ENCODE measurements around the gene PLEKHA6.
"Not testable (repeated sequence)": the region's sequence is repeated elsewhere in the genome, so short reads cannot be mapped to it uniquely, and the experiment has no call there.

Gene PLEKHA6

DNA sequence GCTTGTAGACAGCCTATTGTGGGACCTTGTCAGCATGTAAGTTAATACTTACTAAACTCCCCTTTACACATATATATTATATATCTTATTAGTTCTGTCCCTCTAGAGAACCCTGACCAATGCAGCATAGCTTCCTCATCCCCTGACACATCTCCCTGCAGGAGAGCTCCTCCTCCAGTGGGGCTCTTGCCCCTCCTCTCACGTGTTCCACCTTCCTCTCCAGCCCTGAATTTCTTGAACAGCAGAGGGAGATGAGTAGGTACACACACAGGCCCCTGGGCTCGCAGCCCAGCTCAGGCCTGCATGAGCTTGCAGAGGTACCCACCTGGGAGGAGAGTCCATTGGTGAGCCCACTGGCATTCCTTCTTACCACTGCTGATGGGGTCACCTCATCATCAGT is 118.7 kb downstream of the PLEKHA6 start:
- DNase-seq (ENCODE audit: low read depth) = no peak

DNA sequence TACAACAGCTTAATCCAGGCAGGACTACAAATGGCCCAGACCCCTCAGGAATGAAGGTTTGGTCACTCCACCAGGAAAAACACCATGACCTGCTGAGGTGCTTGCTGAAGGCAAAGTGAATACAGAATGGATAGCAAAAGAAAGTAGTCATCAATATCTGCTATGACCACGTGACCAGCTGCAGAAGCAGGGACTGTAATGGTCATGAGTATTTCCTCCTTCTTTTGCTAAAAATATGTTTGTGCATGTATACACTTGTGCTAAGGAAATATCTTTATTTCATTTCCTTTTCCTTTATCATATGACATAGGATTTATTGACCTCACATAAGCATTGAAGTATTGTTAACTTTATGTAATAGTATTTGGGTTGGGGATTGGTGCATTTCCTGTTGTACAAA is 119.5 kb downstream of the PLEKHA6 start:
- no peak for DNase-seq (ENCODE audit: low read depth)

DNA sequence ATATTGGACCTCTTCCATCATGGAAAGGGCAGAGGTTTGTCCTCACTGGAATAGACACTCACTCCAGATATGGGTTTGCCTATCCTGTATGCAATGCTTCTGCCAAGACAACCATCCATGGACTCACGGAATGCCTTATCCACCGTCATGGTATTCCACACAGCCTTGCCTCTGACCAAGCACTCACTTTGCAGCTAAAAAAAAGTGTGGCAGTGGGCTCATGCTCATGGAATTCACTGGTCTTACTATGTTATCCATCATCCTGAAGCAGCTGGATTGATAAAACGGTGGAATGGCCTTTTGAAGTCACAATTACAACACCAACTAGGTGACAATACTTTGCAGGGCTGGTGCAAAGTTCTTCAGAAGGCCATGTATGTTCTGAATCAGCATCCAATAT is 120.3 kb downstream of the PLEKHA6 start:
- not testable (repeated sequence) for DNase-seq (ENCODE audit: low read depth)

GRCh38 chr1:204238520-204238919 is 121.2 kb downstream of the PLEKHA6 start:
- DNase-seq (ENCODE audit: low read depth) = not testable (repeated sequence)

GRCh38 chr1:204237515-204237914 is 122.2 kb downstream of the PLEKHA6 start:
- not testable (repeated sequence) for DNase-seq (ENCODE audit: low read depth)

DNA sequence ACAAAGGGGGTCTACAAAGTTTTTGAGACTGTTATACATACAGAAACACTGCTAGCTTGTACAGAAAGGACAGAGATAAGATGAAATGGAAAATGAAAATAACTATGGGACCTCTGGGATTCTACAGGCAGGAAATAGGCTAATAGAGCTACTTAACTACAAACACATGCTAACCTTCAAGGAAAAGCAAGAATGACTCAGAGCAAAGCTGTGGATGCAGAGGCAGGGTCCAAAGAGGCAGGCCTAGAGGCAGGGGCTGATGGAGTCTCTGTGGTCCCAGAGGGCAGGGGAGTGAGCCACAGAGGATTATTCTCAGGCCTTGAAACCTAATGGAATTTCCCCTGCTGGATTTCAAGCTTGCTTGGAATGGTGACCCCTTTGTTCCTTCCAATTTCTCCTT is 127.2 kb downstream of the PLEKHA6 start:
- DNase-seq (ENCODE audit: low read depth) = no peak

DNA sequence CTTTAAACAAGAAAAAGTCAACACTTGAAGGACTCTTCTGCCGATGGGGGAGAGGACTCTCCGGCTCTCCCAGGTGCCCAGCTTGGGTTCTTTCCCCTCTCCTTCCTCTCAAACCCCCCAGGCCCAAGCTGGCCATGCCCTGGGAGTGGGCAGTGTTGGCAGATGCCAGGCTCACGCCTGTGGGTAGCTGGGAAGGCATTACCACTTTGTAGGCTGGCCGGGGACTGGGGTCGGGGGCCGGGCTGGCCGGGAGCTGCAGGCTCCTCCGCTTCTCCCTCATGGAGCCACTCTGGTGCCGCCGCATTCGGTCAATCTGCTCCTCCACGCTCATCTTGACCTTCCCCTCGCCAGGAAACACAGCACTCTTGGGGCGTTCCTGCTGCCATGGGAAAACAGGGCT is 129.5 kb downstream of the PLEKHA6 start:
- no peak for DNase-seq (ENCODE audit: low read depth)

DNA sequence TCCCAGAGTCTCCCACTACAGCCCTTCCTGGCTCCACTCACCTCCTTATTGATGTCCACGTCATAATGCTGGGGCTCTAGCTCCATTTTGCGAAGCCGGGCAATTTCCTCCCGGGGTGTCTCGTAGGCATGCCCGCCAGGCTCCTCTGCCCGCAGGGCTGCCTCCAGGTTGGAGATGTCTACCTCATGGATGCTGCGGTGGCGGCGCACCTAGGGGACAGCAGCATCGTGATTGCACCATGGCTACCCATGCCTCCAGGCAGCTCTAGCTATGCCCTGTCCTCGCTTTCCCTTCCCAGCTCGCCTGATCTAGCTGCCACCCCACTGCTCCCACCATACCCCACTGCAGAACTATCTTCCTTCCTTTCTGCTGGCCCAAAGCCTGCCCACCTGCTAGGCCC is 130.8 kb downstream of the PLEKHA6 start:
- no peak for DNase-seq (ENCODE audit: low read depth)

DNA sequence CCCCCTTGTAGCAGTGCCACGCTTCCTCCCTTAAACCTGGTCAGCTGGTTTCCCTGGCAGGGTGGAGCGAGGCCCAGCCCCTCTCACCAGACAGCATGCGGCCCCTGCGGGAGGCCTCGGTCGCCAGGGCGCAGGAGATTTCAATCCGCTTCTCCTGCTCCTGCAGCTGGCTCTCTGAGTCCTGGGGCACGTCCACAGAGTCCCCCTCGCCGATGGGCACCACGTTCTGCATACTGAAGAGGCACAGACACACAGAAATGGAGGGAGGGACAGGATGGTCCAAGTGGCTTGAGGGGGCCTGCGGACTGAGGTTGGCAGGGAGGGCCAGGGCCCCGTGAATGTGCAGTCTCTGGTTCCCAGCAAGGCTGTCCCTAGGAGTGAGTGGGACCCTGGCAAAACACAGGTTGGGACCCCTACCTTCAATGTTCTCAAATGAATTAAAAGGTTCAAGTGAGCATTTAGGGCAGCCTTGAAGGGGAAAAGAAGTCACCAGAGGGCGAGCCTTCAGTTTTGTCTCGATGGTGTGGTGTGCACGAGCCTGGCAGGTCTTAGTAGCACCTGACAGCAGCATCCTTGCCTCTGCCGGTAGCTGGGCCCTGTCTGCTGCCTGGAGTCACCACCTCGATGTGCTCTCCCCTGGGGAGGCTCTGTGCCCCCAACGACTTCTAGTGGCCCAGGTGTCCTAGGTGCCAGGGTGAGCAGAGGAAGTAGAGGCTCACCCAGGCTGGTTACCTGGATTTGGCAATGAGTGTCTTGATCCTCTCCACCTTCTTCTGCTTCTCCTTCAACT is 131.5 kb downstream of the PLEKHA6 start:
- no peak for DNase-seq (ENCODE audit: low read depth)

DNA sequence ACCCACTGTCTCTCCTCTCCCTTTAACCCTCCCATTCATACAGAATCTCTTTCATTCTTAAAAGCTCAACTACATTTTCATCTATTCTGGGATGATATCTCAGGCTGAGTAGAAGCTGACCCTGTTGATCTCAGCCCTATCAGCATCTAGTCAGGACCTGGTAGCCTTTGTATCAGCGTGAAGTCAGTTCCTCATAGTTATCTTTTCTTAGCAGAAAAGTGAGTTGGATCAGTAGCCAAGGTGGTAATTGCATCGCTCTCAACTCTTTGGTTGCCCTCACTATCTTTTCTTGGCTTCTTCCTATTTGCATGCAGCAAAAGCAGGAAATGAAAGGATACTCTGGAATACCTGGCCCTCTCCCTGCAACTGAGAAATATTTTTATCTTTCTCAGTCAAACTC is 132.4 kb downstream of the PLEKHA6 start:
- DNase-seq (ENCODE audit: low read depth) = no peak

DNA sequence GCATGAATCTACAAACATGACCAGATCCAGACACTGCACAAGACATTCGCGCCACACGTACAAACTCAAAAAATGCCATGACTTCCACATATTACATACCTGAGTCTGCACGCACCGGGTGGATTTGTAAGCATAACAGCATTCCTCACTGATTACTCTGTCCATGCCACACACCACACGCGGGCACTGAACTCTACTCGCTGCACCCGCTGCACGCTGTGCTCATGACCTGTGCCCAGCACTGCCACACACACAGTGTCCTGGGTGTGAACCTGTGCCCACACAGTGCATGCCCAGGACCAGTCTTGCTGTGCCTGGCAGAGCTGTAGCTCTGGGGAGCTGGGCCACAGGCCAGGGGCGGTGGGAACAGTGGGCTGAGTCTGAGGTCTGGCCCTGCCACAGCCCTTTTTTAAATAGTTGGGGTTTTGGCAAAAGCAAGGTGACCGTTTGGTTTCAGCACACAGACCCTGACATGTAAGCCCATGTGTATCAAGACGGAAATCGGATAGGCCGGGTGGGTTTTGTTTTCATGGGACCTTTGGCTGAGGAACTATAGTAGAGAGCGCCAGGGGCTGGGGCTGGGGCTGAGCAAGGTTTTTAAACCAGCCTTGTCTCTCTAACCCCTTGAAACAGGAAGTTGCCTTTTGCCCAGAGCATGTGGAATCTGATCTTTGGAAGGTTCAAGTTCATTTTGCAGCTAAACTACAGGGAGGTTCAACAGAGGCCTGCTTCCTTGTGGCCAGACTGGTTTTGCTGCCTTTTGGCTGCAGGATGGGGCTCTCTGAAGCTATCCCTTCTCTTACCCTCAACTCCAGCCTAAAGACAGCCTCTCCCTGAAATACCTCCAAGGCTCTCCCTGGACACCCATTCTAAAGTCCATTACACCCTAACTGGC is 133.6 kb downstream of the PLEKHA6 start:
- no peak for DNase-seq (ENCODE audit: low read depth)

GRCh38 chr1:204224655-204225054 is 135.1 kb downstream of the PLEKHA6 start:
- no peak for DNase-seq (ENCODE audit: low read depth)

DNA sequence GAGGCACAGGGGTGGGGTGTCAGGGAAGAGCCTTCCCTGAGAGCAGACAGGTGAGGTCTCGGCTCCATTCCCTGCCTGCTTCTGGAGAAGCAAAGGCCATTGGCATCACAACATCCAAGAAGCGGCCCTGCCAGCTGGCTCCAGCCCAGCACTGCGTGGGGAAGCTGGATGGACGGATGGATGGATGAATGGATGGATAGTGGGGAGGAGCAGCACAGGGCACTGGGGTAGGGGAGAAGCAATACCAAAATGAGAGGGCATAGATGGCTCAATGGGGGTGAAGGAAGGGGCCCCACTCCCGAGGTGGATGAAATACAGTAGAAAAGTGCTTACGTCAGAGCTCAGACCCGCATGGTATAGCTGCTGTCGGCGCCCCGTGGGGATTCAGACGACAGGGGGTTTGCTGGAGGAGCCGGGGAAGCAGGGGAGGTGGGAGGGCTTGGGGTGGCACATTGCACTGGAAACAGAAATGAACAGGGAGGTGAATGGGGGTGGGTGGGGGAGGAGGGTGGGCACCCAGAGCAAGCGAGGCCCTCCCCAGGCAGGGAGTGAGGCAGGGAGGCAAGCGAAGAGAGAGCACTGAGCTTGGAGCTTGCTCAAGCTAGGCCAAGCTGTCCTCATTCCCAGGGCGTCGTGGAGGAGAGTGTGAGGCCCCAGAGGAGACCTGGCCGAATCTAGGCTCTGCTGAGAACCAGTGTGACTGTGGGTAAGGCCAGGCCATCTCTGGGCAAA is 136.4 kb downstream of the PLEKHA6 start:
- no peak for DNase-seq (ENCODE audit: low read depth)

- no peak for DNase-seq (ENCODE audit: low read depth)
Measured at GRCh38 chr1:204222764-204223055, 137.0 kb downstream of the PLEKHA6 start.

- no peak for DNase-seq (ENCODE audit: low read depth)
Measured at GRCh38 chr1:204222006-204222763, 137.5 kb downstream of the PLEKHA6 start.

GRCh38 chr1:204221271-204221670 is 138.5 kb downstream of the PLEKHA6 start:
- no peak for DNase-seq (ENCODE audit: low read depth)

- no peak for DNase-seq (ENCODE audit: low read depth)
Measured at GRCh38 chr1:204219971-204220616, 139.6 kb downstream of the PLEKHA6 start.

GRCh38 chr1:204218552-204218951 is 141.2 kb downstream of the PLEKHA6 start:
- no peak for DNase-seq (ENCODE audit: low read depth)

DNA sequence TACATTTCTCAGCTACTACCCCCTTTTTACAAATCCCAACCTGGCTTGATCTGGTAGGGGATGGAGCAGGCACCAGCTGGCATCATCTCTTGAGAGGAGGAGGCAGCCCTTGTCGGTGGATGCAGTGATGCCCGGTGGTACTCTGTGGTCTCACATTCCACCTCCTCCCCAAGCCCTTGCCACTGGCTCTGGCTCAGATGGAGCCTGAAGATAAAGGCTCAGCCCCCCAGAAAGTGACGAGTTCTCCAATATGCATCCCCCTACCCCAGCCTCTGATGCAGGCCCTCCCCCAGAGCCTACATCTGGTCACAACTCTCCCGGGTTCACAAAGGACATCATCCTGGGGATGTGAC is 142.1 kb downstream of the PLEKHA6 start:
- no peak for DNase-seq (ENCODE audit: low read depth)

DNA sequence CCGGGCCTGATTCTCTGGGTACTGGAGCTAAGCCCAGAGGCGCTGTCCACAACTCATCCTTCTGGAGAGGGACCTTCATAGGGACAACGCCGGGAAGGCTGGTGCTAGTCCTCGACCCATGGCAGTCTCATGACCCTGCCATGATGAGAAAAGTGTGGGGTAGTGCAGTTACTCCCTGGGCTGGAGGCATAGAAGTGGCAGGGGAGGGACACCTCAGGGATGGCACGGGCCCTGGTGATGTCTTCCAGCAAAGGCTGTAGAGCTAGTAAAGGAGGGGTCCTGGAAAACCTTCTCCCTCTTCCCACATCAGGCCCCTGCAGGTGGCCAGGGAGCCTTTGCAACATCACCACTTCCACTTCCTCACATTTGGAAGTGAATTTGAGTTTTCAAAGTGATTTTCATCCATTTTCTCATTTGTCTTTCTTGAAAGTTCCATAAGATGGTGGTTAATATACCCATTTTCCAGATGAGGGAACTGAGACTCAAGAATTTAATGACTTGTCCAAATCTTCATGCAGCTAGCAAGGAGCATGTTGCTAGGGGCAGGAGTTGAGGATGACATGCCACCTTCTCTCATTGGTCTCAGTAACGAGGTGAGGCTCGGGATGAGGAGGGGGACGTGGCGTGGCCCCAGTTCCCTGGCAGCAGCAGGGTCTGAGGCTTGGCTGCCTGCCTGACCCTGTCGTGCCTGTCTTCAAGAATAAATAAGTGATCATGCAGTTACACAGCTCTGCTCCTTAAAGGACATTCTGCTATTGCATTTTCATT is 142.7 kb downstream of the PLEKHA6 start:
- no peak for DNase-seq (ENCODE audit: low read depth)

GRCh38 chr1:204216236-204216635 is 143.5 kb downstream of the PLEKHA6 start:
- no peak for DNase-seq (ENCODE audit: low read depth)

All from stimulated activated CD8-positive, alpha-beta memory T cell treated with anti-CD3 and anti-CD28 coated beads, Interleukin-15, amount 100 ng/mL, for 24 hours (primary cell).